NCI-H774 (cell line): ENCODE measurements around the gene DCAF6.

Experiments used
- DNase-seq: peaks from one replicate; lab custom pipeline; 2025; lab: John Stamatoyannopoulos, UW

Gene DCAF6

DNA sequence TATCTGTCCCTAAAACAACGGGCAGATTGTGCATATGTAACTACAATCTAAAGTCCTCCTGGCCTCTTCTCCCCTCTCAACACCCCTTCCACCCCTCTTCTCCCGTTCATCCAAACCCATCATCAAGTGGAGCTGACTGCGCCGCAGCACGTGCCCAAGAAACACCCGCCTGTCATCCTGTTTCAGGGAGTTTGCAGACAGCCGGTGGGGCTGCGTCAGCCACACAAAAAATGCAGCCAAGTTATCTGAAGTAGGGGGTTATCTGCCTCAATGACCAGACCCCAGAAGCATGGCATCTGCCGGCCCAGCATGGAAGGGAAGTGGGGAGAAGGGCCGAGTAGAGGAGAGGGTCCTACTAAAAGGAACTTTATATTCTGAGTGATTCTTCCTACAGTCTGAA lies 151.2 kb downstream of the DCAF6 start:
- DNase-seq: no peak

DNA sequence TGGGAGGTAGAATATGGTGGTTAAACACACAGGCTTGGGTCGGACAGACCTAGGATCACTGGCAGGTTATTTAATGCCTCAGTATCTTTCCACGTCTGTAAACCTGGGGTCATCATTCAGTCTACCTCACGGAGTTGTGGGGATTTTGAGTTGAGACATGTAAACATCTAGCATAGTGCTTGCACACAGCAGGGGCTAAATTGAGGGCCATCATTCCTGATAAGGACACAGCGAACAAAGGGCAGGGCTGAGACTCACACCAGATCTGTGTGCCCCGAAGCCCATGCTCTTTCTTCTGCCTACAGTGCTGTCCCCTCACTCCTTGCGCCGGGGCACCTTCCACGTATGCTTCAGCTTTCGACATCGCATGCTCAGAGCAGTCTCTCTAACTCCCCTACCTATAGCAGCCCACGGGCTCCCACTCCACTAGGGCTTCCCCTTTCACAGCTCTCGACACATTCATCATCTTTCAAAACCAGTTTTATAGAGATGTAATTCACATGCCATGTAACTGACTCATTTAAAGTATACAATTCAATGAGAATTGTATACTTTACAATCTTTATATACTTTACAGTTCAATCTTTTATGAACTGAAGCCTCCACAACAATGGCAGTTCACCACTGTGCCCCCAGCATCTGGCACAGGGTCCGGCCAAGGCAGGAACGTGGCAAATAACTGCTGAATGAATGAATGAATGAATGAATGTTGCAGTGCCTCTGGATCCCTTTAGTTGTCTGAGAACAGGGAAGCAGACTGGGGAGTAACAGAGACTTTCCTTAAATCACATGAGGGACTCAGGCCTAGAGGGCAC lies 152.2 kb downstream of the DCAF6 start:
- no peak for DNase-seq

DNA sequence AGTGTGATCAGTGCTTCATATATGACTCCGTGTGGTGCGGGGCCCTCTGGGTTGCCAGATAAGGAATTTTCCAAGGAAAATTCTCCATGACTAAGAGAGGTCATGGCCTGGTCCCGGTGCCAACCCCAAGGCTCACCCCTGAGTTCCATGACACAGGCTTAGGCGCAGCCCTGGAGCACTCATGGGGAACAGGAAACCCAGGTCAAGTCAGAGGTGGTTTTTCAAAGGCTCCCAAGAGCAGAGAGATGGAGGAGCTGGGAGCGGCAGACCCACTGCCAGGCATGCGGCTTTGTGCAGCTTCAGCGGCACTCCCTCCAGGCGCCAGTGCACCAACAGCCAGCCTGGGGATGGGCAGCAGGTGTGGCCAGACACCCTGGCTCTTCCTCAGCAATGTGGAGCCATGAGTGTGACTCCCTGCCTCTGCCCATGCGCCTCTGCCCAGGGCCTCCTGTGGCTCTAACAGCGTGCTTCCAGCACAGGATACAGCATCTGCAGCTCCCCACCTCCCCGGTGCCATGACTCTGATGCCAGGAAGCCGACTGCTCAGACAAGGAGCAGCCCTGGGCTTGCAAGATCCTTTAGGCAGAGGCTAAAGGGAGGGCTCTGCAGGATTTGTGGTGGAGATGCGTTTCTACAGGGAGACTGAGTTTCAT lies 153.0 kb downstream of the DCAF6 start:
- no peak for DNase-seq

DNA sequence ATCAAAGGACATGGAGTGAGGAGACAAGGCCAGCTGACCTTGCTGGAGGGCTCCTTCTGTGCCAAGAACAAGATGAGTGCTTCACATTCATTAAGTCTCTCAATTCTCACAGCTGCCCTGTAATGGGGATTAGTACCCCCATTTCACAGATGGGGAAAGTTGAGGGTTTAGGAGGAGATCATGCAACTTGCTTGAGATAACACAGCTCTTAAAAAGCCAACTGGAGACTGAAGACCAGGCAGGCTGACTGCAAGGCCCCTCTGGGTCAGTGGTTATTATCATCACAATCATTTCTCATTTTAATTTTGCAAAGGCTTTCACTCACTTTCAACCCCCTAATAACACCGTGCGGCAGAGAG lies 153.5 kb downstream of the DCAF6 start:
- DNase-seq: no peak

DNA sequence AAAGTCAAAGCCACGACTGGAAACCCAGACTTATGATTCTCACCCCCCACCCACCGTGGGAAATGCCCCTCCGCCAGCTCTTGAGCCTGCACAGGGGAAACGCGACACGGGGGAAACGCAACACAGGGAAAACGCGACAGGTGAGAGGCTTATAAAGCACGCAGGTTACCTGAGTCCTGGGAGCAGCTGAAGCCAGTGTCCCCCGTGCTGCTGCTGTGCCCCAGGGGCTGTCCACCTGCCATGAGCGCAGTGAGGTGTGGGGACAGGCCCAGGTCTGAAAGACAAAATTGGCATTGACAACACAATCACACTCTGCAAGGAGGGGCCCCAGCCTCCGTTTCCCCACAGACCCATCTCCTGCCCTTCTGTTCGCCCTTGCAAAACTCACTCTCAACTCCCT lies 153.9 kb downstream of the DCAF6 start:
- no peak for DNase-seq

DNA sequence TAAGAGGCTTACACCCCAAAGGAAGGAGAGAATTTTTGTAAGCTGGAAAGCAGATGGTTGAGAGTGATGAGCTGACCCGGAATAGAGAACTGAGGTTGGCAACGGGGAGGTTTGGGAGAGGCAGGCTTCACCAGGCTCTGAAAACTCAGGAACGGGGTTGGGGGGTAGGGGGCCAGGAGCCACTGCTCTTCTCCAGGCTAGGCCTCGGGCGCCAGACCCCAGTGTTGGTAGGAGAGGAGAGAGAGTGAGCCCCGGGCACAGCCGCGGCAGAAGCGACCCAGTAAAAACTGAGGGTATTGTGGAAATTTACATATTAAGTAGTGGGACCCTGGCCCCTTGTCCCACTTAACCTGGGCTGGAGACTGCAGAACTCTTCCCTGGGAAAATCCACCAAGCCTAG lies 154.6 kb downstream of the DCAF6 start:
- no peak for DNase-seq

DNA sequence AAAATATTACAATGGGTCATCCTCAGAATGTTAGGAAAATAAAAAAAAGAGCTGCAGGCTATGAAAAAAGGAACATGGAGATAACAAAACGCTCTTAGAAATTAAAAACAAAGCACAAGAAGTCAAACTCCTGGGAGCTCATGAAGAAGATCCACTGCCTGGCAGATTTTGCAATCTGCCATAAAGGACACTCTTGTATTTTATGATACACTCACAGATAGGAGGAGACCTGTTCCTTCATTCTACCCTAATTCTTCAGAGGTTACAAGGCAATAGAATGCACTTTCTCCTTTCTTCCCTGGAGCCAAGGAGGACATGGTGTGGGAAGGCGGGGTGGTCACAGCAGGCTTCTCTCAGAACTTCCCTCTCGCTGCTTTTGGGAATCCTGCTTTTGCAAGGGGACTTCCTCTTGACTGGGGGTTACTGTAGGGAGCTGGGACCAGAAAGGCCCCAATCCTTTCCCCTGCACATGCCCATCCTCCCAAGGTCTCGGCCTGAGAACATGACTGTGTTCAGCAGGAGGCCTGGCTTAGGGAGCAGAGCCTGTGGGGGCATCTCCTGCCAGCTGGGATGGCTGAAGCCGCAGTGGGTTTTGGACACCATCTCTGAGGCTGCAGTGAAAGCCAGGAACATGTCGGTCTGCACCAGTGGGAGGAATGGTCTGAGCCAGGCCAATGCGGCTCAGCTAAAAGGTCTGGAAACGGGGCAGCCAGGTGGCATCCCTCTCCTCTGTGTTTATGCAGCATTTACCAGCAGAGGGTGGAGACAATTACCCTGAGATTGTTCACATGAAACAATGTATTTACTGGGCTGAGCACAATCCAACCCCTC lies 155.5 kb downstream of the DCAF6 start:
- DNase-seq: no peak

DNA sequence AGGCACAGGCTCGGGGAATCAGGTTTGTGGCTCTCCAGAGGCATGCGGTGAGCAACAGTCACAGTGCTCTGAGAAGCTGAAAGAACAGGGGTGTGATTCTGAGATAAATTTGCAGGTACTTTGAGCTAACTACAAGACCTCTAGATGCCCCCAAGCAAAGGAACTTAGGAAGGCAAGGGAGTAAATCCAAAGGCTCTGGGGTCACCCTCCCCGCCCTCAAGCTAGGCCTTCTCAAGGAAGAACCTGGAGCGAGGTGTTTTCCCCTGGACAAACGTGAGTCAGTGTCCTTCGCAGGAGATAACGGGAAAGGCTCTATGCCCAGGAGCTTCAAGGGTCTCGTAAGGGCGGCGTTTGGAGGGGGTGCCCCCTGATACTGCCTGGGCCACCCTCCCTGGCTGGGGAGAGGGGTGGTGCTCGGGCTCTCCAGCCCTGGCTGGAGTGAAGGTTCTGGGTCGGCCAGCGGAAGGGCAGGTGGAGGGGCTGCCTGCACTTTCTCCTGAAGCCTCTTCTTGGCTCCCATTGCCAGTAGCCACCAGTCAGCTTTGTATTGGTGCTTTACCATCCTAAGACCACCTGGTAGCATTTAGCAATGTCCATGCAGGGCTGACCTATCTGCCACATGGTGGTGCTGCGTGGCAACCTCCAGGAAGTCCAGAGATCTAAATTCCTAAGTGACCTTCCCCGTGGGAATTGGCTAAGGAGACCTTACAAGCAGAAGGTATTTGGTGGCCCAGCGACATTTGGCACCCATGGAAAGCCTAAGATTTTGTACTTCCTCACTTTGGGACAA lies 156.3 kb downstream of the DCAF6 start:
- peak; percentile 5 for DNase-seq

DNA sequence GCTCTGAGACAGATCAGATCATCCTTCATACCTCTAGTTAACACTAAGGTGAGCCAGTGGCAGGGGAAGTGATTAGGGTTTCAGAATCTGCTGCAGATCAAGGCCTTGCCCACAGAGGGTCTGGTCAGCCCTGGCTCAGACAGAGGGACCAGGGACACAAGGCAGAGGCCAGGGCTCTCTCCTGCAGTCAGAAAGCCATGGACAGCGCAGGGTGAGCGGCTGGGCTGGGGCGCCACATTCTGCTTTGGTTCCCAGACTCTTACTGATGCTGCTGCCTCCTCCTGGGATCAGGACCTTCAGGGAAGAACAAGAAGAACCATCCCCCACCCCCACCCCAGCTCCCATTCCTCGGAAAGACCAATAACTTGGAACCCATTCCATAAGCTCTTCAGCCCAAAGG lies 157.1 kb downstream of the DCAF6 start:
- no peak for DNase-seq

DNA sequence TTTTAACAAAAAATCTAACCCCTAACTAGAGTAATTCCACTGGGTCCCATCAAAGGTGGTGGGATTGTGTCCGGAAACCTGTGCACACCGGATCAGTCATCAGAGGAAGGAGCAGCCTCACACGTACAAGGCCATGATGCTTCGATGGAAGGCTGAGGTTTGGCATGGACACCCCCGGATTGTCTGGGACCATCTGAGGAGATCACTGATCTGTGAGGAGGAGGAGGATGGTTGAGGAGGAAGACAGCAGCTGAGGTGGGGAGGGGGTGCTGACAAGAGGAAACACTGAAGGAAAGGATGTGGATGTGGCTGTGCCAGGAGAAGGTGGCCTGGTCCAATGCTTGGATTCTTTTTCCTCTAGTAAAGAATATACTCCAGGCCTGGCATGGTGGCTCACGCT lies 159.0 kb downstream of the DCAF6 start:
- DNase-seq: no peak

DNA sequence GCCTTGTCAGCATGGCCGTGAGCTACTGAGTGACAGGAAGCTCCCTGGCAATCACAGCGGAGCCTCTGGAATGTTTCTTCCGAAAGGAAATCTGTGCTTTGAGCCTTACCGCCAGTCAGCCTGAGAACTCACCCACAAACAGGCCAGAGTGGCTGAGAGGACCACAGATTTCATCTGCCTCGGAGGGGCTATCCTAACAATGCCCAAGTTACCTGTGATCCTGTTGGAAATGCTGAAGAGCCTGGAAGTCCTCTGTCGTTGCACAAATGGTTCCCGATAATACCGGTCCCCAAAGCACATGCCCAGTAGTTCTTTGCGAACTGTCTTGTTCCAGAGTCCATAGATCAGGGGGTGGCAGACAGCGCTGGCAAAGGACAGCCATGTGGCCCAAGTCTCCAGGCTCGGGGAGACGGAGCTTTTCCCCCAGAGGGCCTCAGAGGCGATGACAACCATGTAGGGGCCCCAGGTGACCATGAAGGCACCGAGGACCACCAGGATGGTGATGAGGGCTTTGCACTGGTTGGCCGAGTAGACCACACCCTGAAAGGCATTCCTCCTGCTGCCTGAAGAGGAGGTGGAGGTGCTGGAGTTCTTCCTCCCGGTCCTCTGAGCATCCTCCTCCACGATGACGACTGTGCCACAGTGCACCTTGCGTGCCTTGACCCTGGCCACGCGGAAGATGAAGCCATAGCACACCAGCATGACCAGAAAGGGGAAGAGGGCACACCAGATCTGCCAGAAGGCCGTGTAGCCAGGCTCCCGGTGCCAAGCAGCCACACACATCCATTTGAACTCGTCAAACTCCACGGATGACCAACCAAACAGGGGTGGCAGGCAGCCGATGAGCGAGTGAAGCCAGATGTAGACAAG lies 160.0 kb downstream of the DCAF6 start:
- DNase-seq: no peak

DNA sequence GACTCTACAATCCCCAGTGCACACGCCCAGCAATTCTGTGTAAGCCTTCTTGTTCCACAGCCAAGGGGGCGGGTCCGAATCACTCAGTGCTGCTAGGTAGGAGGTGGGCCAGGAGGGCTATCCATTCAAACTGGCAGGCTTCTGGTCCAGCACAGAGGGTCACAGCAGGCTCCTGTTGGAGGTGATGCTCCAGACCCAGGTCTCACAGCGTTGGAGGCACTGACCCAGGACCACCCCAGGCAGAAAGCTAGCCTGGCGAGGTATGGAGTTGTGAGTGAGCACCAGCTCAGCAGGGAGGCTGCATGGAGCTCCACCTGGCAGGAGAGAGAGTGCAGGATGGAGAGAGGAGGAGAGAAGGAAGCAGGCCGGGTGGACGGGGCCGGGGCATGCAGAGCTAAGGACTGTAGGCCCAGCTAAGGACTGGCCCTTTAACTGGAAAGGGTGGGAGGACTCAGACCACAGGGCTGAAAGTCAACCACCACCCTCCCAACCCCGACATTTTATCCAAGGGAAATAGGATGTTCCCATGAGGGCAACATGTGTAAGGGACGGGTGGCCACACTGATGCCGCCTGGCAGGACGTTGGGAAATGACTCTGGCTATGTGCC lies 161.5 kb downstream of the DCAF6 start:
- DNase-seq: no peak

DNA sequence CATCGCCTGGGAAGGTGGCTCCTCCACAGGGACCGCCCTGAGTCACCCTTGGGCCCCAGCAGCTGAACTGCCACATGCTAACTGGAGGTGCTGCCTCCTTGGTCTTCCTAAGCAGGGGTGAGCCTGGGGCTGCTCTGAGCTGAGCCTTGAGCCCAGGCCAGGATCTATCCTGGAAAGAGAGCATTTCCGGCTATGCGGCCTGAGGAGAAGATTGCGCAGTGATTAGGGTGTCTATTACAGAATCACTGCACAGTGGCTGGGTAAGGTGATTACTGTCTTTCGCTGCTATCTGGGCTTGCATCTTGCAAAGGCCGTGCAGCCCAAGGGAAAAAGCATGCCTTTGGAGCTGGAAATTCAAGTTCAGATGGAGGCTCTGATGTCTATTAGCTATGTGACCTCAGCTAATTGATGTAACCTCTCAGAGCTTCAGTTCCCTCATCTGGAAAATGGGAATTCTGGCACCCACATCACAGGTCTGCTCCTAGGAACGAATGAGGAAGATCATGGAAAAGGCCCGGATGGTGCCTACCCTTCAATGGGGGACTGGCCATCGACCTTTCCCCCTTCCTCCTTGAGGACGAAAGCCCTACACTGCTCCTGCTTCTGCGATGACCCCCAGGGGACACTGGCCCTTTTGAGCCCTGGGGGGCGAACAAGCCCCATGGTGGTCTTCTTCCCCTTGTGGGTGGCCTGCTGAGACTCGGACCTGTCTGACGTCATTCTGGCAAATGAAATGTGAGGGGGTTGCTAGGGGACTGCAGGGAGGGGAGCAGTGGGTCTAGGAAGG lies 162.2 kb downstream of the DCAF6 start:
- DNase-seq: no peak

DNA sequence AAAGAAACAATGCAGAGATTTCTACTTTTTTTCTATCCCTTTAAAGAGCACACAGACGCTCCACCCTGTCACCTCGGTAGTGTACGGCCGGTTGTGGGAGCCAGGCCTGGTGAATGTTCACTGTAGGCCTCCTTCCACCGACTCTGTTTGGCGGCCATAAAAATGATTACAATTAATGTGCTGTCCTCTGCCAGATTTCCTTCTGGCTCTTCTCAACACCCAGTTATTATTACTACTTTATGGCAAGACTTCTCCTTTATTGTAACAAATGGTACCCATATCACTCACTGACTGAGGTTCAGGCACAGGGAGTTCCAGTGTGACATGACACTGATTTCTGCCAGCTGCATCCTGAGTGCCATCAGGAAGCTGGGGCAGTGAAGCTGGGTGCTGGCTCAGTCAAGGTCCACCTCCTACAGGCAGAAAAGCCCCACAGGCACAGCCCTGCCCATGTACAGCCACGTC lies 162.9 kb downstream of the DCAF6 start:
- no peak for DNase-seq

DNA sequence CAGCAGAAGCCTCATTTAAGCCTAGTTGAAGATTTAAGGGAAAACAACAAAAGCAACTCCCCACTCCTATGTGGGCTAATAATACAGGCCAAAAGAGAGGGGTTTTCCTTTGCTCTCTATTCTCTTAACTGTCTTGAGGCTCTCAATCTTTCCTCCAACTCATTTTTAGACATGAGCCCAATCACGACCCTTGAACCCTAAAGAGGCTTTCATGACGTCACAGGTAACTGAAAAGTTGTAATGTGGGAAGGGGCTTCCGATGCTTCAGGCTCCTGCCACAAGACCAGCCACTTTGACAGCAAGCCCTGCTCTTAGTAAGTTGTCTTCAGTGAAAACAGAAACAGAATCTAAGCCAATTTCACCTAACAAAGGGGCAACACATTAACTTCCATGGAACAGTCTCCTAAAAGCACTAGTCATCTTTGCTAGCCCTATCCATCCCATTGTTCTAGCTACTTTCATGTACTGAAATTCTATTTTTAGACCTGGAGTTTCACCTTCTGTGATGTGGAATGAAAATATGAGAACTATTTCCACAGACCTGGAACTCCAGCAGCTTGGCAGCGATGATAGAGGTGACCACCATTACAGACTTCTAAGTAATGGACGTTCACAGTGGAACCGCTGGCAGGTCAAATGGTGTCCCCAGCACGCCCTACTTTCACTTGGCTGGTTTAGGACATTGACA lies 164.0 kb downstream of the DCAF6 start:
- DNase-seq: no peak

DNA sequence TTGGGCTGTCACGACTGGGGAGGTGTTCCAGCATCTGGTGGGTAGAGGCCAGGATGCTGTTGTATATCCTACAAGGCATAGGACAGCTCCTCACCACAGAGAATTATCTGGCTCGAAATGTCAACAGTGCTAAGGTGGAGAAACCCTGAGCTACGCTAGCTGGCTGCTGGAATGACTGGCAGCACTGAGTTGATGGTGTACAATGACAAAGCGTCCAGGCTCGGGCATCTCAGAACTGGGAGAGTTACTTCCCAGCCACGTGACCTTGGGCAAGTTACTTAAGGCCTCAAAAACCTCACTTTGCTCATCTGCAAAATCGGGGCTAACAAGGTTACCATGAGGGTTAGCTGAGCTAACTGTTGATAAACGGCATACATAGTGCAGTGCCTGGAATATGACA lies 164.9 kb downstream of the DCAF6 start:
- DNase-seq: no peak

DNA sequence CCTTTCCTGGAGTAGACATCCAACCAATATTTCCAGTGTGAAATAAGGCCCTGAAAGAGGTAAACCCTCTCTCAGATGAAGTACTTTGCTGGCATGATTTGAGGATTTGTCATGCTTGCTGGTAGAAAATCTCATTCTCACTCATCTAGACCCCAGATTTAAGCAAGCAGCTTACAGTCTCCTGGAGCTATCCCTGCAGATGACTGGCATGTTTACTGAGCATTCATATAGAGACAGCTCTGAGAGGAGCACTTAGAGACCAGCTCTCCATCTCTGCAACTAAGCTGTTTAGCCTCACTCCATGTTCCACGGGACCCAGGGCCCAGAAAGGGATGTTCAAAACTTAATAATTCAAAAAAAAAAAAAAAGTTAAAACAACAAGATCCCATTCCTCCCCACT lies 166.0 kb downstream of the DCAF6 start:
- no peak for DNase-seq

DNA sequence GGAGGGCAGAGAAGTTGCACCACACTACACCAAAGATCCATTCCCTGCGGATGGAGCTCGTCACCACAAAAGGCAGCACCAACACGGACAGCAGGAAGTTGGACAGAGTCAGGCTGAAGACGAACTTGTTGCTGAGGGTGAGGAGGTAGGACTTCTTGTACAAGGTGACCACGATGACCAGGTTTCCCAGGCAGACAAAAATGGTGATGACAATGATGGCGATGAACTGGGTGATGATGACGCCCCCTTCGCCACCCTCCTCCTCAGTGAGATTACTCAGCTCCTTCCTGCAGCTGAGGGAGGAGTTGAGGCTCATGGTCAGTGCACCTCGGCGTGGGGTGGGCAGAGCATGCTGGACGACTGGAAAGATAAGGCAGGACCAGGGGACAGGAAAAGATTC lies 168.1 kb downstream of the DCAF6 start:
- no peak for DNase-seq

DNA sequence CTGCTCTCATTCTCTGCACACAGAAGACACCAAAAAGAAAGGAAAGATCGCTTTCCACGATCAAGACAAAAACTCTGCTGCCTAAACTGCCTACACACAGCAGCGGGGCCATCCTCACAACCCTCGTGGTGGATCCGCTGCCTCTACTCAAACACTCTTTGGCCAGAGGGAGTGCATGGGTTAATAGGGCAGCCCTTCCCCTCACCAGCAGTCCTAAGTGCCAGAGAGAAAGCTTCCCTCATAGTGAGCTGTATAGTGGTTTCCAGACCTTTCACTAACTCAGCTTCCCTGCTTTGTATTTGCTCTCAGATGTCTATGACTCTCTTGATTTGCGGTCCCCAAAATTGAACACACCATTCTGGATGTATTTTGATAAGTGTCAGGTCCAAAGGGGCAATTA lies 169.4 kb downstream of the DCAF6 start:
- DNase-seq: no peak
